Left lobe of liver (tissue), 2 donors: ENCODE measurements around the gene CTNNBL1. TPM values are rescaled to one million over a fixed set of nuclear protein-coding genes. Genes with fewer than 3 reads are reported as not detected.
"Not testable (repeated sequence)": the region's sequence is repeated elsewhere in the genome, so short reads cannot be mapped to it uniquely, and the experiment has no call there.

Source experiments
- ATAC-seq: fragments of 200-7000 bp; cut with Tn5 transposase; one replicate; pipeline ENCODE4 v1.9.1; 2020; ENCODE audit warnings: mild to moderate bottlenecking, moderate library complexity
- DNase-seq: peaks from one replicate; pipeline ENCODE4 v3.0.0-alpha.2; 2020; ENCODE audit warnings: low spot score
- total RNA-seq: library from RNA; stranded (reverse); gene quantifications from one replicate; pipeline ENCODE4 v1.2.1, GENCODE V29; 2021
- donor health status: DM: no; HTN: no; CAD: no; lungs with moderate emphysema.
- donor health status: DM: no; HTN: yes; CAD: no.

Gene CTNNBL1, protein sequence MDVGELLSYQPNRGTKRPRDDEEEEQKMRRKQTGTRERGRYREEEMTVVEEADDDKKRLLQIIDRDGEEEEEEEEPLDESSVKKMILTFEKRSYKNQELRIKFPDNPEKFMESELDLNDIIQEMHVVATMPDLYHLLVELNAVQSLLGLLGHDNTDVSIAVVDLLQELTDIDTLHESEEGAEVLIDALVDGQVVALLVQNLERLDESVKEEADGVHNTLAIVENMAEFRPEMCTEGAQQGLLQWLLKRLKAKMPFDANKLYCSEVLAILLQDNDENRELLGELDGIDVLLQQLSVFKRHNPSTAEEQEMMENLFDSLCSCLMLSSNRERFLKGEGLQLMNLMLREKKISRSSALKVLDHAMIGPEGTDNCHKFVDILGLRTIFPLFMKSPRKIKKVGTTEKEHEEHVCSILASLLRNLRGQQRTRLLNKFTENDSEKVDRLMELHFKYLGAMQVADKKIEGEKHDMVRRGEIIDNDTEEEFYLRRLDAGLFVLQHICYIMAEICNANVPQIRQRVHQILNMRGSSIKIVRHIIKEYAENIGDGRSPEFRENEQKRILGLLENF
- total RNA-seq: 41.4 TPM

- ATAC-seq: peak; percentile 95
- peak; percentile 99 for DNase-seq
Observed at GRCh38 chr20:37693635-37694626, at the start of gene CTNNBL1. CTNNBL1 (plus strand) TSS chr20:37694030; CDS start chr20:37694123, 93 bp downstream.

- no peak for DNase-seq
- no peak for ATAC-seq
Observed at GRCh38 chr20:37644605-37645004, 49.2 kb upstream of the CTNNBL1 start.

DNA sequence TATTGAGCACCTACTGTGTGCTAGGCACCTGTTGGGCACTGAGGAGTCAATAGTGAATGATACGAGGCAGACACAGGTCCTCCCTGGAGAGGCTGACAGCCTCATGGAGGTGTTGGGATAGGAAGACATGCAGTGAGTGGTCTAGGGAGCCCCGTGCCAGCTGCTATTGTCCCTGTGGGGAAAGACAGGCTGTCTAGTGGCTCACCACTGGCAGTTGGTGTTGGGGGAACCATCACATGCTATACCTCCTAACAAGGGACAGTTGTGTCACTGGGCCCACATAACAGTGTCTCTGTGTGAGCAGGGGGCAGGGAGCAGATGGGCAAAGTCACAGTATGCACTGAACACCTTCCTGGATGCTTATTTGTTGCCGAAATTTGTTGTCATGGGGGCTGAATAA is 45.9 kb upstream of the CTNNBL1 start:
- DNase-seq (no peak), ATAC-seq (no peak)

- ATAC-seq: no peak
- no peak for DNase-seq
Observed at GRCh38 chr20:37649017-37649416, 44.8 kb upstream of the CTNNBL1 start.

DNA sequence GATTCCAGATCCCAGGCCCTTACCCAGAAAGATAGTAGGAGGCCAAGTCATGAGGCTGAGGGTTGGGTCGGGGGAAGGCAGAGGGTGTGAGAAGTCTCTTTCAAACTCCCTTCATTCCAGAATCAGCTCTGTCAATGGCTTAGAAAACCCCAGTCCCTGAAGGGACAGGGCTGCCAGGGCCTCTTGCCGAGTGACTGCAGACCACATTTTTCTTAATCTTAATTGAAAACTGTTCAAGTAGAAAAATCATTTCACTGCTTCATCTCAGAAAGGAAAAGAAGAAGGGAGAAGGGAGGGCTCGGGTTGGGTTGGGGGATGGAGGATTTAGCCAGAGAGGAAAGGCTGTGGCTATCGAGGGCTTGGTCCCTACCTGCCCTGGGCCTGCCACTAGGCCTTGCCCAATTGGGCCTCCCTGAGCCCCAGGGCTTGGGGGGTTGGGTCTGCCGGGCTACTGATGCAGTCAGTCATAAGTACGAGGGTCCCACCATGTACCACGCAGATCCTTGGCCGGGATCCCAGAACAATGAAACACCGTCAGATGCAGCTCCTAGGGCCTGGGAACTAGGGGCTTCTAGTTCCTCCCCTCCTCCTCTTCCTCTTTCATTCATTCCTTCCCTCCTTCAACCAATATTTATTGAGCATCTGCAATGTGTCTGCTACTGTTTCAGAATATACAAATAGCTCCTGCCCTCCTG is 44.0 kb upstream of the CTNNBL1 start:
- no peak for ATAC-seq
- no peak for DNase-seq

- DNase-seq: no peak
- no peak for ATAC-seq
Observed at GRCh38 chr20:37650661-37651060, 43.2 kb upstream of the CTNNBL1 start.

GRCh38 chr20:37651932-37652331 is 41.9 kb upstream of the CTNNBL1 start:
- peak; percentile 100 for ATAC-seq
- DNase-seq: peak; percentile 79

GRCh38 chr20:37656945-37657344 is 36.9 kb upstream of the CTNNBL1 start:
- DNase-seq (no peak), ATAC-seq (no peak)

DNA sequence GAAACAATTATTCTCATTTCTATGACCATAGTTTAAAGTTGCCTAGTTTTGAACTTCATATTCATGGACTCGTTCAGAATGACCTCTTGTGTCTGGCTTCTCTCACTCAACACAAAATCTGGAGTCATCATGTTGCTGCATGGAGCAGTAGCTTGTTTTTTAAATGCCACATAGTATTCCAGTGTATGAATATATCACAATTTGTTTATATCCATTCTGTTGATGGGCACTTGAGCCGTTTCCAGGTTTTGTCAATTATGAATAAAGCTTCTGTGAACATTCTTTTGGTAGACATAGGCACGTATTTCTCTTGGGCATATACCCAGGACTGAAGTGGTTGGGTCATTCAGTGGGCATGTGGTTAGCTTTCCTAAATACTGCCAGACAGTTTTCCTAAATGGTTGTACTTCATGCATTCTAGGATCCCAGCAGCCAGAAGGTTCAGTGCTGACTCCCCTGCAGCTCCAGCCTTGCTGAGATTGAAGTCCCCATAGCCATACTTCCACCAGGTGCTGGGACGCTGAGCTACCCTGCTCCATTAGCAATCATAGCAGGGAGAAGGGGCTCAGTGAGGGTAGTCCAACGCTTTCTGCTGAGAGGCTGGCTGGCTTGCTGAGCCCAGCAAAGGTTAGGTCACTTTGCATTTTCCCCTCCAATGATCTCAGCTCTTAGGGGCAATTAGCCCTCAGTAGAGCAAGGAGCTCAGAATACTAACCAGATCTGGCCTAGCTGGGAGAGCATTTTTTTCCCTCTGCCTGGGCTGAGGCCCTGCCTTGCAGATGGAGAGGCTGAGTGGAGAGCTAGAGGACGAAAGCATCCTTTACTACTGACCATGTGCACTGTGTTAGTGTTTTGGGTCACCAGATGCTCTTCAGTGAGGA is 35.7 kb upstream of the CTNNBL1 start:
- DNase-seq (no peak), ATAC-seq (no peak)

GRCh38 chr20:37661519-37661918 is 32.3 kb upstream of the CTNNBL1 start:
- DNase-seq (no peak), ATAC-seq (no peak)

DNA sequence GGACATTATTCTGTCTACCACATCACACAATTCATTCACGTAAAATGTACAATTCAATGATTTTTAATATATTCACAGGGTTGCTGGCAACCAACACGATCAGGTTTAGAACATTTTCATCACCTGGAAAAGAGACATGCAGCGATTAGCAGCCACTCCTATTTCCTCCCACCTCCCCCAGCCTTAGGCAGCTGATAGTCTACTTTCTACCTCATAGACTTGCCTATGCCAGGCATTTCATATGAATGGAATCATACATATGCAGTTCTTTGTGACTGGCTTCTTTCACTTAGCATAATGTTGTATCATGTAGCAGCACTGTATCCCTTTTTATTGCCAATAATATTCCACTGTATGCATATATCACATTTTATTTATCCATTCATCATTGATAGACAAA is 31.5 kb upstream of the CTNNBL1 start:
- no peak for ATAC-seq

GRCh38 chr20:37664595-37664994 is 29.2 kb upstream of the CTNNBL1 start:
- not testable (repeated sequence) for ATAC-seq, DNase-seq

More for the DNA sequence above, 31.5 kb upstream of the CTNNBL1 start:
- no peak for DNase-seq

DNA sequence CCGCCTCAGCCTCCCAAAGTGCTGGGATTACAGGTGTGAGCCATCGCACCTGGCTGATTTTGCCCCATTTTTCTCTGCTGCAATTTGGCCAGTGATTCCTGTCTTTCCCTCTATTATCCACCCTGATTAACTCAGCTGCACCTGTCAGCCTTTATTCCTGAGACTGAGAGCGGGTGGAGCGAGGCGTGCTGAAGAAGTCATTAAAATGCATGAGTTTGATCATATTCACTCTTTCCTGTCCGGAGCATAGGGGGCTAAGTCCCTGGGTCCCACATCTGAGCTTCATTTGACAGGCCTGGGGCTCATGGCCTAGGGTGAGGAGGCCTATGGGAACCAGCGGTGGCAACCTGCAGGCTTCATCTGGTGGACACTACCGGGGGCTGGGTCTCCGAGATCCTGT is 25.7 kb upstream of the CTNNBL1 start:
- DNase-seq (no peak), ATAC-seq (no peak)

DNA sequence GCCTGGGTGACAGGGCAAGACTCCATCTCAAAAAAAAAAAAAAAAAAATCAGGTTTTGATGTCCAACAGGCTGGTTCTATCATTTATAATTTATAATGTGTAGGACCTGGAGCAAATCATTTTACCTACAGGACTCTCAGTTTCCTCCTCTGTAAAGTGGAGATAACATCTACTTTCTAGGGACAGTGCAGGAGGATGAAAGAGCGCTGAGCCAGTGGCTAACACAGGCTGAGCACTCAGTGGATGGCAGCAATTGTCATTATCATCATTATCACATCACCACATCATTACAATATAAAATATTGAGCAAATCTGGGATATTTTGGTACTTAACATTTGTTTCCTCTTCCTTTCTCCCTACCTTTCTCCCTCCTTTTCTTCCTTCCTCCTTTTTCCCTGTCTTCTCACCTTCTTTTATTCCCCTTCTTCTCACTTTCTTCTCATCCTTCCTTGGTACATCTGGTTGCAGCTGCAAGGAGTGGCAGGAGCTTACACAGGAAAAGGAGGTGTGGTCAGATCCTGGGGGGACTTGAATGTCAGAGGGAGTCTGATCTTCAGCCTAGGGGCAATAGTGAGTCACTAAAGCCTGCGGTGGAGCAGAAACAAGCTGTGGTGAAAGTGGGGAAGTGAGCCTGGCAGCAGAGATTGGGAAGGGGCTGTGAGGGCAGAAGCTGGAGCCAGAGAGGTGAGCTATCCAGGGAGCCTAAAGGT is 24.6 kb upstream of the CTNNBL1 start:
- ATAC-seq (no peak), DNase-seq (no peak)

GRCh38 chr20:37669773-37670236 is 24.0 kb upstream of the CTNNBL1 start:
- no peak for ATAC-seq
- DNase-seq: no peak

DNA sequence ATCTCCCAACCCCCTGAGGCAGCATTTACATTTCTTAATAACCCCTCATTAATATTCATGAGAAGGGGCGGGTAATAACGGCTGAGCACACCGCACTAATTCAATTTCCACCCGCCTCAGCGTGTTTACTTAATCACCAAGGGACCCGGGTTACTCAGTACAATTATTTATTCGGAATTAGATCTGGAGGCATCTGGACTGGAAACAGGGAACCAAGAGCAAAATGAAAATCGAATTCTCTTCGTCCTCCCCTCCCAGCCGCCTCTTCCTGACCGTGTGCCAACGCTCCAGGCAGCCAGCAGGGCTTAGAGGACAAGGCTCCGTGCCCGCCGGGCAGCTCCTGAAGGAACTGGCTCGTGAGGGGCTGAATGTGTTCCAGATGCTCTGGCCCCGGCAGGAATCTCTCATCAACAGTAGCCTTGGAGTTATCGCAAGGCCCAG is 23.5 kb upstream of the CTNNBL1 start:
- ATAC-seq (peak; percentile 52), DNase-seq (no peak)

DNA sequence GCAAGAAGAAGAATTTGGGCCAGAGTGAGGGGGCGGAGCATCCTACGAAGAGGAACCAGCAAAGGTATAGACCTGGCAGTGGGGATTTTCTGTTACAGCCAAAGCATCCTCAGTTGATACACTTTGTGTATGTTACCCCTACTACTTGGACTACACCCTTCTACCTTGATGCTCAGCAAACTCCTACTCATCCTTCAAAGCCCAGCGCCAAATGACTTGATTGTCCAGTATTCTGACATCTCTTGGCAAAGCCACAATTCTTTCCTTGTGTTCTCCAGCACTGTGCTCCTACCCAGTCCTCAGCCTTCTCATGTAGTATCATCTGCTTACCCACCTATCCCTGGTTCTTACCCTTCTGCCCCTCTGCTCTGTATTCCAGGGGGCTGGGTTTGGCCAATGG is 21.7 kb upstream of the CTNNBL1 start:
- DNase-seq (no peak), ATAC-seq (no peak)

DNA sequence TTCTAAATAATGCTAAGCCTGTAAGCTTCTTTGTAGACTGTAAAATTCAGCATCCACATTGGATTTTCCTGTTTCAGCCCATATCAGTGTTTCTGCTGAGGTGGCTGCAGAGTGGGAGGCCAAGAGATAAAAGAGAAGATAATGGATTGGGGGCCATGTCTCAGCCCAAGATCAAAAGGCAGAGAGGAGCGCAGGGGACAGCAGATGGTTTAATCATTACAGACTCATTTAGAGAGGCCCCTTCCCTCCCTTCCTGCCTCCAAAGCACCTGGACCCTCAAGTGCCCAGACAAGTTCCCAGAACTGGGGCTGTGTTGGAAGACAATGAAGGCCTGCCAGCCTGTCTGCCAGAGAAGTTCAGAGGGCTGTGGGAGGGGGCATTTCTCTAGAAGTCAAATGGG is 20.4 kb upstream of the CTNNBL1 start:
- ATAC-seq (no peak), DNase-seq (no peak)

GRCh38 chr20:37676440-37676839 is 17.4 kb upstream of the CTNNBL1 start:
- ATAC-seq: peak; percentile 31
- DNase-seq: peak; percentile 57
